GM21515 (cell line): ENCODE results near the gene DOCK2.
A peak's percentile ranks its signal among the peaks of the same experiment; 100 is the strongest.
"Not testable (repeated sequence)": the region's sequence is repeated elsewhere in the genome, so short reads cannot be mapped to it uniquely, and the experiment has no call there.

ENCODE experiments used
- ATAC-seq: cut with Tn5 transposase; IDR thresholded peaks from one replicate; pipeline ENCODE4 v1.9.1; 2021; ENCODE audit not compliant: unreplicated experiment

Gene DOCK2

DNA sequence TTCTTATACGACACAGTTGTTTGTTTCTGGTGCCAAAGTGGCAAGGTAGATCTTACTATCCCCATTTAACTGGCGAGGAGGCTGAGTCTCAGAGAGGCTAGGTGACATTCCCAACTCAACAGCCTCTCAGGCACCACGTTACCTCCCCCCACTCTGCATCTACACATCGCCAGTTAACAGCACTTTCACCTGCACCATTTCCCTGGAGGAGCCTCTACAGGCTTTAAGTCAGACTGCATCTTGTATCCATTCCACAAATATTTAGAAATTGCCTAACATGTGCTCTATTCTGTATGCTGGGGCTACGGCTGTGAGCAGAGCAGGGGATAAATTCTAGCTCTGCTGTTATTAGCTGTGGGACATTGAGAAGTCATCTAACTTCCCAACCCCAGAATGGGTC, 174.6 kb downstream of the DOCK2 start:
- ATAC-seq: no peak

DNA sequence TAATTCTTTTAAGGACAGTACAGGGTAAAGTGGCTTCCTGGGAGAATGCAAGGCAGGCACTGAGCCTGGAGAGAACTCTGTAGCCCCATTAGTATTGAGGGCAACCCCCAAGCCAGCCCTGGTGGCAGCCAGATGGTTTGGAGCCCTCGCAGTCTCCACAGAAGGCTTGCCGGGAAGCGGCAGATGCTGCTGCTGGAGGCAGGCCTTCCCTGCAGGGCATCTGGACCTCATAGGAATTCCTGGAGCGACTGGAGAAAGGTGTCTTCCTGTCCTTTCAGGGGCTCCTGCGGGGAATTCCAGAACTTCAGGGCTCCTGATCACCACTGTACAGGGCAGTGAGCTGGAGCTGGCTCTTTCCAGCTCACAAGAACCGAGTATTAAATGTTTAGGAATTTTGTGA, 175.7 kb downstream of the DOCK2 start:
- ATAC-seq: no peak

DNA sequence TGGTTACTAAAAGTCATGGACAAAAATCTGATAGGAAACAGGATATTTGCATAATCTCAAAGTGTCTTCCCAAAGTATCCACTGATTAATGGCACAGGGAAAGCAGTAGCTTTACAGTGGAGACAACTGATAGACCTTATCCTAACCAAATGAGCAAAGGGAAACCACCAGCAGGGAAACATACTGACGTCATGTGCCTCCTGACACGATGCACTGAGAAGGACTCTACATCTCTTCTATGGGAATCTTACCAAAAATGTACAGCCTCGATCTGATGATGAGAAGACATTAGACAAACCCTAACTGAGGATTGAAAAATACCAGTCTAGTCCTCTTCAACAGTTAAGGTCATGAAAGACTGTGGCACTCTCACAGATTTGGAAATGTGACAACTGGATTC, 177.0 kb downstream of the DOCK2 start:
- ATAC-seq: no peak

DNA sequence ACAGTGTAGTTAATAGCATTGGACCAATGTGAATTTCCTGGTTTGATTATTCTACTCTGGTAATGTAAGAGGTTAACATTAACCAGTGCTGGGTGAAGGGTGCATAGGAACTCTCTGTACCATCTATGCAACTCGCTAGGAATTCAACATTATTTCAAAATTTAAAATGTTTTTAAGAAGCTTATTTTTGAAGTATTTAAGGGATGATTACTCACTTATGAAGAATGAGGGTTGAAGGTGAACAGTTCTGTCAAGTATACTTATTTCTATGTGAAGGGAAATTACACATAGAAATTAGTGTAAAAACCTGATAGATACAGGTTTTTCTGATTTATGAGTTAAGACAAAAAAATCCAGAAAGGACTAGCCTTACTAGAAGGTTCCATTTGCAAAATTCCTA, 177.4 kb downstream of the DOCK2 start:
- ATAC-seq: no peak

DNA sequence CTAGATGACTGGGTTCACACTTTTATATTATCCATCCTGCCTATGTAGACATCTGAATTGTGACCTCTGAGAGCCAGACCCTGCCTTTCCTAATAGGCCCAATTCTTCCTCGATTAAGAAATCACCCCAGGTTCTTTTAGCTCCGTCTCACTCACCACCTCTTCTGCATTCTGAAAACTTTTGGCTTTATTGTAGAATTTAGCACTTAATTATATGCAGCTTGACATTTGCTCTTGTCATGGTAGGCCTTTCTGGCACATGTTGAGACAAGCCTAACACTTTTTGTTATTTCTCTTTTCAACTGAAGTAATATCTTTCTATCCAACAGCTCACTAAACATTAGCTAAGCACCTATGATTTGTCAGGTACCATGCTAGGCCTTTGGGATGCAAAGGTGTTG, 180.0 kb downstream of the DOCK2 start:
- ATAC-seq: no peak

DNA sequence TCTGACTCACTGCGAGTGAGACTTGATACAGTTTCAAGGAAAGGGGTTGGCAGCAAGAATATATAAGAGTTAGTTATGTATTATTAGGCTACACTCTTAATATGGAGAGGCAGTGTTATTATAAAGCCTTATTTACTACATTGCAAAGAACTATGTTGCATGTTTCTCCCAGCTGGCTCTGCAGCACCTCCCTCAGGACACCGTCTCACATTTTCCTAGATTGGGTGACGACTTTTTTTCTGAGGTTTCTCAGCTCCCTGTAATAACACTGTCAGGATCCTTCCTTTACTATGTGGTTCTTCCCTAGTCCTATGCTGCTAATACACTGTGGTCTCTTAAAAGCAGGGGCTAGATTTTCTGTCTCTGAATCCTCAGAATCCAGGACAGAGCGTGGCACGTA, 189.5 kb downstream of the DOCK2 start:
- no peak for ATAC-seq

DNA sequence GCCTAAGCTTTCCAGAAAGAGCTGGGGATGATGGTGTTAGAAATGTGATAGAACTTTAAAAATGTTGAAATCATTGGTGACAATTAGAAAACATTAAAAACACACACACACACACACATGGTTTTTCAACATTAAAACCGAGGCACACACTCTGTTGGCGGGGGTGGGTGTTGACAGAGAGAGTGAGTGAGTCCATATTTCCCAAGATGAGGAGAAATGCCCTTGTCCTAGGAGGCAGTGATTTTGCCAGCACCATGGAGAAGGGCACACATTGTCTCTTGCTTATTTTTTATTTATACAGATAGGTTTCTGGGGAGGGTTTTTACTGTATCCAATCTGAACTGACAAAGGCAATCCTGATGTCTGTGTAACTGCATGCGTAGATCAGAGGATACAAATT, 190.7 kb downstream of the DOCK2 start:
- ATAC-seq: no peak

DNA sequence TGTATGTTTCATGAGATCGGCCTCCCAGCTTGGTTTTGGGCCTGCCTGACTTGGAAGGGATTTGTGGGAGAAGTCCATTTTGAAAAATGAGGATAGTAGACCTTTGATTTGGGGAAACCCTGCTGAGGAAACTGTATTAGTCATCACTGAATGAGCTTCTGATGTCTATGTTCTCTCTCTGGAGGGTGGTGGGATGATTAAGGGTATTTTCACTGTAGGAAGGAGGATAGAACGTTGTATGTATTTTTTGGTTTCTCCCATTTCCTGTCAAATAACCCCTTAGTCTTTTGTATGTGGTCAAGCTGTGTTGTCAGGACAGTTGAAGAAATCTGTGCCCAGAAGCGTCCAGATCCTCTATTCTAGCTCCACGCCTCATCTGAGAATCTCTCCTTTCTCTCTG, 191.3 kb downstream of the DOCK2 start:
- ATAC-seq: no peak

DNA sequence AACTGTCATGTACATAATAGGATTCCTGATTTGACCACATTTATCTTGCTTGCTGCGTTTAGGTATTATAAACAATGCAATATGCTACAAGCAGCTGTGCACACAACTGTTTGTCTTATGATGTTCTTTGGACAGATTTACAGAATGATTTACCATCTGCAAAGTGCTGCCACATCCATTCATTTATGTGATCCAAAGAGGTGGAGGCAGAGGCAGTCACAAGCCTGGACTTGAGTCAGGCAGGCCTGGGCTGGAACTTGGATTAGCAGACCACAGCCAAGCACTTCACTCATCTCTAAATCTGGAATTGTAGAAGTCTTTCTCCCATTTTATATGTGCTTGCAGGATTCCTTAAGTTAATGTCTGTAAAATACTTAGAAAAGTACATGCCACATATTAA, 194.3 kb downstream of the DOCK2 start:
- ATAC-seq: no peak

DNA sequence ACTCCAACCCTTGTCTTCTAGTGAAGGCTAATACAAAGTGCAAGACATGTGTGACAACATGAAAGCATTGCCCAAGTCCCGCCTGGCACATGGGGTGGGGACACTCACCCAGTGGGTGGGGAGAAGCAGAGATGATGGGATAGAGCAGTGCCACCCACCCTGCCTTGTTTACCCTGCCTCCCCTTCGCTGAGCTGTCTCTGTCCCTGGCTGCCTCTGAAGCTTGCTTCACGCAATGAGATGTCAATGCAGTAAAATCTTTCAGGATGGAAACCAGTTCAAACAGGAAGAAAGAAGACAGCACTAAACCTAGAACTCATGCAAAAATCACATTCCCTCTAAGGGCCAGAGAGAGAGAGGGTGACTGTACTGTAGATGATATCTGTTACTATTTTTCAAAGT, 195.2 kb downstream of the DOCK2 start:
- no peak for ATAC-seq

DNA sequence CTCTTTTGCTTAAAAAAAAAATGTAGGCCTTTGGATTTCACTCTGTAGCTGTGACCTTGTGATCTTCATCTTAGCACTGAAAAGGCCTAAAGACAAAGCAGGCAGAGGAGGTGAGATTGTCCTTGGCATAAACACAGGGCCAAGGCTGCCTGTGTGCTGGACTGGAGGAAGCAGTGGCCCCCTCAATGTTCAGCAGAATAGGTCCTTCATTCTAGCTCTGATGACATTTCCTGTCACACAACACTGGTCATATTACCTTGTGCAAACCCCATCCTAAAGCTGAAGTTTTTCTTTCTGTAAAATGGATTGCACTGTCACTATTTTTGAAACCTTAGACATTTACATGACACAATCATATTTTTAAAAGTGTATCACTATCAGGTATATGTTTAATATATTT, 195.8 kb downstream of the DOCK2 start:
- ATAC-seq: no peak

DNA sequence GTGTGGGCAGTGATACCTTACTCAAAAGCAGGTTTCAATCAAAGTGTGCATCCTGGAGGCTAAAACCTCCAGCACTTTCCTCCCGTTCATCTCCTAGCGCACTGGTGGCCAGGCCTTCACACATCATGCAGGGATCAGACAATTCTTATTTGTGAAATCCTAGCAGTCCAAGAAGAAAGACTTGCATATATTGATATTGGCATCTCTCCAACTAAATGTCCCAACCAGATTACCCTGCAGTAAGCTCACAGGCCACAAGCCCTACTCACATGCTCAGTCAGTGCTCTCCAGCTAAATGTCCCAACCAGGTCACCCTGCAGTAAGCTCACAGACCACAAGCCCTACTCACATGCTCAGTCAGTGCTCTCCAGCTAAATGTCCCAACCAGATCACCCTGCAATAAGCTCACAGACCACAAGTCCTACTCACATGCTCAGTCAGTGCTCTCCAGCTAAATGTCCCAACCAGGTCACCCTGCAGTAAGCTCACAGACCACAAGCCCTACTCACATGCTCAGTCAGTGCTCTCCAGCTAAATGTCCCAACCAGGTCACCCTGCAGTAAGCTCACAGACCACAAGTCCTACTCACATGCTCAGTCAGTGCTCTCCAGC, 196.7 kb downstream of the DOCK2 start:
- not testable (repeated sequence) for ATAC-seq

DNA sequence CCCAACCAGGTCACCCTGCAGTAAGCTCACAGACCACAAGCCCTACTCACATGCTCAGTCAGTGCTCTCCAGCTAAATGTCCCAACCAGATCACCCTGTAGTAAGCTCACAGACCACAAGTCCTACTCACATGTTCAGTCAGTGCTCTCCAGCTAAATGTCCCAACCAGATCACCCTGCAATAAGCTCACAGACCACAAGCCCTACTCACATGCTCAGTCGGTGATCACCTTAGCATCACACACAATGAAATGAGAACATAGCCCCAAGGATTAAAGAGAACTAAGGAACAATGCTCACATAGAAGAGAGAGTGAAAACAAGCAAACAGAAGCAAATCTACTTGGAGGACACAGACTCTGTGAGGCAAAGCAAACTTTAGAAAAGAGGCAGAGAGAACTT, 197.5 kb downstream of the DOCK2 start:
- not testable (repeated sequence) for ATAC-seq

DNA sequence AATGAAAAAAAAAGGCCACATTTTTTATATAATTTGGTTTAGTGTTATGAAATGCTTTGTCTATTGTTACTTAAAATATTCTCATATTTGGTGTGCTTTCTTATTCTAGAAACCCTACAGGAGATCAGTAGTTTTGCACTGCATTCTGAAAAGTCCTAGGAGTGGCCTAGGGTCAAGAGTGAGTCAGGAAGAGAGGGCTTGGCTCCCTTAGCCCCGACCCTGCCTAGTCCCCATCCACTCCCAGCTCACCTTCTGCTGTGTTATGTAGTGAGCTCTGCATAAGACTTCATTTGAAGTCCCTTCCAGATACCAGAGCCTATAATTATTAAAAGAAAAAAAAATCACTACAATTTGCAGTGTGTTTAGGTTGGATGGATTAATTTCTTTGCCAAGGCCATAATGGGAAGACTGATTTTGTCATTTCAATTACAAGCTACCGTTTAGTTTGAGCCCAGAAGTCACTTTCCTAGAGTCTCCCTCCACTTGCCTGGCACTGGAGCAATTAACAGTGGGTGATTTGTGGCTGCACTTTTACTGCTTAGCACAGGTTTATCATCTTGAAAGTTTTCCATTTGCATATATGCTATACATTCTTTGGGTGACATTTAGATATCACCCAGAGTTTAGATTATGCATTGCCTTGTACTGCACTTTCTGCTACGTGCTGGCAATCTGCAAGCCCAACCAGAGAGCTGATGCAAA, 199.9 kb downstream of the DOCK2 start:
- no peak for ATAC-seq

DNA sequence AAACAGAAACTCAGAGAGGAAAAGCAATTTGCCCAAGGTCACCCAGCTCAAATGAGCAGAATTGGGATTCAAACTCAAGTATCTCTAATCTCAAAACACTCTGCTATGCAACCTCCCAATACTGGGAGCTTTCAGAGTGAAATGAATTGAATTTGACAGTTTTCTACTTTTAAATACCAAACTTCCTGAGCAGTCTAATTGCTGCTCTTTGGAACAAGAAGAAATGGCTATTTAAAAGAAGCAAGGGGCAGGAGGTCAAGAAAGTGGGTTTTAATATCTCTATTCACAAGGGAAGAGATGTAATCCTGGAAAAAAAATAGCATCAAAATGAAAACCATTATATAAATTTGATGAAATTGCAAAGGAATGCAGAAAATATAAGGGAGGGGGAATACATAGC, 200.6 kb downstream of the DOCK2 start:
- no peak for ATAC-seq

DNA sequence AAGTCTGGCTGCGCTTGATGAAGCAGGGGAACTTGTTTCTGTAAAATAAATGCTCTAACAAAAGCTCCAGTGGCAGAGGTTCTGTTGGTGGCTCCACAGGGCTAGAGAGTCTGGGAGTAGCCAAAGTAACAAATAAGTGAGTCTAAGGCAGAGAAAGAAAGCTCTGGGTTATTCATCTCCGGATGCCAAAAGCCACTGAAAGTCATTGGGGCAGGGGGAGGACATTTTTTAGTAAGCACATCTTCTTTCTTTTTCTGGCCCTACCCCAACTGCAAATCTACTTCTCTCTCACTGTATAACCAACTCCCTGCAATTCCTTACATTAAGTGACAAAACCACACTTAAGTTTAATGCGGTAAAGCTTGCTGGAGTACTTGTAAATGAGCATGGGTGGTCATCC, 201.6 kb downstream of the DOCK2 start:
- peak; percentile 83 for ATAC-seq

DNA sequence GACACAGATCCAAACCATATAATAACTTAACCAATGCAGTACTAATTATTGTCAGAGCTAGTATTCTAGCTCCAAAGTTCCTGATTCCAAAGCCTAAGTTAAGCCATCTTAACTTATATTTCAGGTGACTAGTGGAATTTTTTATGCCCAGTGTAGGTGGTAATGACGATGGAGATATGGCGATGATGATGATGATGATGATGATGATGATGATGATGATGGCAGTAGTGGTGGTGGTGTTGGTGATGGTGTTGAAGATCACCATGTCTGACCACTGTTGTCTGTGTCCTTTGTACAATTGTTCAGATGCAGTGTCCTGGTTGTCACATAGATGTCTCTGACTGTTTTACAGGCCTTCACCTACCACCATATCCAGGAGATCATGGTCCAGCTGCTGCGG, 203.3 kb downstream of the DOCK2 start:
- no peak for ATAC-seq

DNA sequence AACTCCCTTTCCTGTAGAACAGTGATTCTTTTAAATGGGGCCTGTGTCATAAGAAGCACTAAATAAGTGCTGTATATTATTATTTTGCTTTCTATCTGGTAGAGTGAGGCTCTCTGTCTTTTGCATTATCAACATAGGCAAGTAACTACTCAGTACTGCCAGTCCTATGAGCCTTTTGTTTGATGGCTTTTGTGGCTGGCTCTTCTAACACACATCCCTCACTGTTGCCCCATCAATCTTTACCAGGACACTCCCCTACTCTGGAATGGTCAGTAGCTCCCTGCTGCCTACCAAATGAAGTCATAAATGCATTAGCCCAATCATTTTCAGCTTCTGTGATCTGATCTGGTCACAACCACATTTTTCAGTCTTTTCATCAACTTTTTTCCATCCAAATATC, 205.6 kb downstream of the DOCK2 start:
- no peak for ATAC-seq

DNA sequence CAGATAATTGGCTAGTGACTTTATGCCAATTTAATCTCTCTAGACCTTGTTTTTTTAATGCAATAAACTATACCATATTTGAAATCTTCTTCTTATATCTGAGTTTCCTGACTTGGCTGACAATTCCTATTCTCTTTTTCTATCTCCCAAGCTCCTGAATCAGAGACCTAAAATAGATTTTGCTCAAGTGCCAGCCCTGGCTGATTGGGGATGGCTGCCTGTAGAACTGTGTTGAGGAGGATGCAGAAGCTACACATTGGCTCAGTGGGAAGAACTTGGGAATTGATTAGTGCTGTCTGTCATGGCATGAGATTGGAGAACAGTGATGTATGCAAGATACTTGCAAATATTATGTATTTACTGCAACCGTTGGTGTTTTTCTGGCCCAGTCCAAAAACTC, 210.4 kb downstream of the DOCK2 start:
- ATAC-seq: no peak

DNA sequence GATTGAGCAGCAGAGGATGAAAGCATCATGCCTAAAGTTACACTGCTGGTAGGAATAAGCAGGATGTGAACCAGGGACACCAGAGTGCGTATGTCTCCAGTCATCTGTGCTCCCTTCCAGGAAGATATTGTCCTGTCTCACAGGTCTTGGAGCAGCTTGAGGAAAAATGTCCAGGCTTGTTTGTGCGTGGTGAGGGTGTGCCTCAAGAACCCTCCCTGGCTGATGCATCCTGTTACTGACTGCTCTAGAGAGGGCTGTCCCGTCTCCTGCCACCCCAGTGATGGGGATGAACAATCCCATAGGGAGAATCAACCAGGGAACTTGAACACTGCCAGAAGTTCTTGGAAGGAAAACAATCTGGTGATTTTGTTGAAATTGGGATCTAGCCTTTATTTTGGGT, 211.2 kb downstream of the DOCK2 start:
- no peak for ATAC-seq

DNA sequence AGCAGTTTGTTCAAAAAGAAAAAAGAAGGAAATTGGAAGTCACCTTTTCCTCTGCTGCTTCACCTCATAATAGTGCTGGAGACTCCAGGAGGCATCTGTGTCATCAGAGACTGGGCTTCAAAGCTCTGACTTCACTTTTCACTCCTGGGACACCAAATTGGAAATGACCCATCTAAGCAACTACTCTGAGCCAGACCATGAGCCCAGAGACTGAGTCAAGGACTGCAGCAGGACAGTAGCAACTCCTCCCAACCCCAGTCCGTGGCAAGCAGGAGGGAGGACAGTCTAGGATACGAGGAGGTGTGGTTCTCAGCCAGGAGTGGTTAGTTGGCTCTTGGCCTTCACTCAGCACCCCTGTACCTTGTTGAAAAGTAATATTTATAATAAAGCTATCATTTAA, 211.7 kb downstream of the DOCK2 start:
- ATAC-seq: no peak

DNA sequence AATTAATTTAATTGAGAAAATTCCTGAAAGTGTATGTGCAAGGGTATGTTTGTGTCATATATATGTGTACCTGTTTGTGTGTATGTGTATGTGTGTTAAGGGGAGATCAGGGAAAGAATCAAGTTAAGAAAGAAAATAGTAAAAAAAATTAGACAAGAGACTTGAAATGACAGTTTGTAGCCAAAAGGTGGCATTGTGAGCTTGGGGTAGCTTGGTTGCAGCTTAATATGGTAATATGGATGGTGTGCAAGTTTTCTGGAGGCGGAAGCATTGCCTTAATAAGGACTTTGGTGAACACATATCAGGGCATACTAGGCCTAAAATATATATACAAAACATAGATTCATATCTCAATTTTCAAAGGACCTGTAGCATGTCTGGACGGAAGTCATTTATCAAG, 213.3 kb downstream of the DOCK2 start:
- no peak for ATAC-seq

DNA sequence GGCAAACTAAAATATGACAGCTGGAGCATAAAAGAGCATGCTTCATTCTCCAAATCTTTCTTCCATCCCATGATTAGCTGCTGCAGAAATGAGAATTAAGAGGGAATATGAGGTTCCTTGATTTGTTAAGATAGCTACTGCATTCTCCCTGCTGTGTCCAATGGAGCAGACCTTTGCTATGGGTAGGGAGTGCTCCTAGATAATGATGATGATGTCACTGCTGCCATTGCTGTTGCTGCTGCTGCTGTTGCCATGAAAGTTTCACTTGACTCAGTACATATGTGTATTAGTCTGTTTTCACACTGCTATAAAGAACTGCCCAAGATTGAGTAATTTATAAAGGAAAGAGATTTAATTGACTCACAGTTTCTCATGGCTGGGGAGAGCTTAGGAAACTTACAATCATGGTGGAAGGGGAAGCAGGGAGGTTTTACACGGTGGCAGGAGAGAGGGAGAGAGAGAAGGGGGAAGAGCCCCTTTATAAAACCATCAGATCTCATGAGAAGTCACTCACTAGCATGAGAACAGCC, 214.3 kb downstream of the DOCK2 start:
- no peak for ATAC-seq
